ENCODE data around the gene TAS2R20.

Gene TAS2R20

DNA sequence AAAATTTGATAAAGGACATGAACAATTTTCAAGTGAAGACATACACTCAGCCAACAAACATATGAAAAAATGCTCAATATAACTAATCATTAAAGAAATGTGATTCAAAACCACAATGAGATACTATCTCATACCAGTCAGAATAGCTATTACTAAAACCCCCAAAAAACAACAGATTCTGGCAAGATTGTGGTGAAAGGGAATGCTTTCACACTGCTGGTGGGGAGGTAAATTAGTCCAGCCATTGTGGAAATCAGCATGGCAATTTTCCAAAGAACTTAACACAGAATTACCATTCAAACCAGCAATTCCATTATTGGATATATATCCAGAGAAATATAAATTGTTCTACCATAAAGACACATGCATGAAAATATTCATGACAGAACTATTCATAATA, 40.4 kb downstream of the TAS2R20 start:
- DNase-seq, result no peak

- DNase-seq, result no peak
Observed at GRCh38 chr12:10956085-10956484, 42.0 kb downstream of the TAS2R20 start.

GRCh38 chr12:10952645-10953044, 45.5 kb downstream of the TAS2R20 start:
- DNase-seq, result peak; percentile 26
